ENCODE measurements around the gene BEND3.

DNA sequence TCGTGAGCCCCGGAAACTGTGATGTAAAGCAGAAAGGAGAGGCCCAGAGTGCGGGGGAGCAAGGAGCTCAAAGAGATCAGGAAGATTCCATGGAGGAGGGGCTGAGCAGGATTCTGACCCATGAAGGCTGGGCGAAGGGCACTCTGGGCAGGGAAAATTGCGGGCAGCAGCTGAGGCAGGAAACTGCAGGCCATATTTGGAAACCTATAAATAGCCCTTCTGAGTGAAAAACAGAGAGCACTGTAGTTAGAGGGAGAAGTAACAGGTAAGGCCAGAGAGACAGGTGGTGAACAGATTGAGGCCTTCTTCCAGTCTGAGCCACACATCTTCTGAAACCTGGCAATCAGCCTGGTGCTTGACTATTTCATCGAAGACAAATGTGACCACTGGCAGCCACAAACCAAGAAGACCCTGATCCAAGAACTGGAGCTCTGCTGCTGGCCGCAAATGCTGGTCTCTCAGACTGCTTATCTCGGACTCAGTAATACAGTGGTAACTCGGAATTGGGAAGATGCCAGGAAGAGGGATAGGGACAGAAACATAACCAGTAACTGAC, 14.1 kb upstream of the BEND3 start:
- TF ChIP-seq, protein P1, sequence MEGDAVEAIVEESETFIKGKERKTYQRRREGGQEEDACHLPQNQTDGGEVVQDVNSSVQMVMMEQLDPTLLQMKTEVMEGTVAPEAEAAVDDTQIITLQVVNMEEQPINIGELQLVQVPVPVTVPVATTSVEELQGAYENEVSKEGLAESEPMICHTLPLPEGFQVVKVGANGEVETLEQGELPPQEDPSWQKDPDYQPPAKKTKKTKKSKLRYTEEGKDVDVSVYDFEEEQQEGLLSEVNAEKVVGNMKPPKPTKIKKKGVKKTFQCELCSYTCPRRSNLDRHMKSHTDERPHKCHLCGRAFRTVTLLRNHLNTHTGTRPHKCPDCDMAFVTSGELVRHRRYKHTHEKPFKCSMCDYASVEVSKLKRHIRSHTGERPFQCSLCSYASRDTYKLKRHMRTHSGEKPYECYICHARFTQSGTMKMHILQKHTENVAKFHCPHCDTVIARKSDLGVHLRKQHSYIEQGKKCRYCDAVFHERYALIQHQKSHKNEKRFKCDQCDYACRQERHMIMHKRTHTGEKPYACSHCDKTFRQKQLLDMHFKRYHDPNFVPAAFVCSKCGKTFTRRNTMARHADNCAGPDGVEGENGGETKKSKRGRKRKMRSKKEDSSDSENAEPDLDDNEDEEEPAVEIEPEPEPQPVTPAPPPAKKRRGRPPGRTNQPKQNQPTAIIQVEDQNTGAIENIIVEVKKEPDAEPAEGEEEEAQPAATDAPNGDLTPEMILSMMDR (IDR thresholded peaks at IDR 0.05) = no peak
- TF ChIP-seq EP300 (IDR thresholded peaks at IDR 0.05) = no peak
- no peak for TF ChIP-seq POLR2A (IDR thresholded peaks at IDR 0.05)

All from ovary (tissue), 3 donors.